Peyer's patch (tissue), 4 donors: ENCODE results near the gene TMEM131L. TPM values are rescaled to one million over a fixed set of nuclear protein-coding genes. Genes with fewer than 3 reads are reported as not detected.

Source experiments
- DNase-seq, 3 donors: peaks; one replicate each; pipeline ENCODE4 v3.0.0-alpha.2; 2017 to 2019
- H3K27ac ChIP-seq, 4 donors: fragments of 200-600 bp; sonication (generic); one replicate each; pipeline ENCODE4 v1.5.1; 2016 to 2019
- H3K27me3 ChIP-seq, 2 donors: fragments of 200-600 bp; sonication (generic); one replicate each; pipeline ENCODE4 v1.5.1; 2019
- H3K36me3 ChIP-seq, 3 donors: fragments of 200-600 bp; sonication (generic); one replicate each; pipeline ENCODE4 v1.5.1; 2016 to 2019
- H3K4me1 ChIP-seq, 4 donors: fragments of 200-600 bp; sonication (generic); one replicate each; pipeline ENCODE4 v1.5.1; 2016 to 2019
- H3K4me3 ChIP-seq, 4 donors: fragments of 200-600 bp; sonication (generic); 1 replicate in 3 of 4; 2 replicates in 1 of 4; pipeline ENCODE4 v1.5.1; 2016 to 2019; ENCODE audit warnings: mild to moderate bottlenecking in 1 of 4
- H3K9me3 ChIP-seq, 4 donors: fragments of 200-600 bp; sonication (generic); one replicate each; pipeline ENCODE4 v1.5.1; 2016 to 2019; ENCODE audit warnings: mild to moderate bottlenecking in 1 of 4
- POLR2A ChIP-seq, 2 donors: fragments of 450-650 bp; IDR thresholded peaks; one replicate each; pipeline ENCODE4 v1.5.1; 2017; ENCODE audit warnings: antibody characterized with exemption in 2 of 2, mild to moderate bottlenecking in 2 of 2, moderate library complexity in 2 of 2
- total RNA-seq, 4 donors: library from RNA; depleted of rRNA; stranded (reverse); fragments of >200 nt; gene quantifications; one replicate each; pipeline ENCODE4 v1.1.0, GENCODE V29; 2016
- TF ChIP-seq, protein P1 (sequence below), 6 experiments: fragments of 450-650 bp in 4 of 6; fragments of 200-600 bp in 2 of 6; sonication (generic) in 1 of 6; IDR thresholded peaks; one replicate each; pipeline ENCODE4 v1.5.1; 2017 to 2019; ENCODE audit warnings: antibody characterized with exemption in 6 of 6, mild to moderate bottlenecking in 3 of 6, moderate library complexity in 1 of 6

The TMEM131L gene
- total RNA-seq, 4 donors from 2014 or later: 5.2 to 54.5 (median 7.0) TPM

DNA sequence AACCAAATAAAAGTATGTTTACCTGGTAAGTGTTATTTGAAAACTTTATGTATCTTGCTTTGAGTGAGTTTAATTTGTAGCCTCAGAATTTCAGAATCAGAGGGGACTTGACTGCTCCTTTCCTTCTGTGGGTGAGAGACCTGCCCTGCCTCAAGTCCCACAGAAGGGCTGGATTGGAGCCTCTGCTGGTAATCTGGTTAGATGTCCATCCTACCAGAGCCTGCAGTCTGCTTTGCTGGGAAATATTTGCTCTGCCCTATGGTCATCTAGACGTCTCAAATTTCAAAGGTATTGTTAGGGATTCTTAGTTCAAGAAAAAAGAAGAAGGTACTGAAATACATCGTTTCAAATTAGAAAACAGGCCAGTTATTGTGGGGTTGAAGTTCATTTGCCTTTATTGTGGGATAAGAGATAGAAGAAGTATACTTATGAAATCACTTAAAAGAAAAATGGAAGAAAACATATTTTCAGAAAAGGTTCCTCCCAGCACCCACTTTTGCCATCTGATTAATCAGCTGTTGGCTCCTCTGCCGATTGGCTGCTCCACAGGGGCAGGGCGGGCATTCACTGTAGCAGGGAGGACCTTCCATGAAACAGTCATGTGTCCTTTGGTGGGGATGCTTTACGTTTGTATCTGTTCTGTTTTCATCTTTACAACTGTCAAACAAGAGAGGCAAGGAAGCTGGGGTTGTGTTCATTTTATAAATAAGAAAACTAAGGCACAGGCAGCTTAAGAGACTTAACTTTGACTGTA lies 144.6 kb downstream of the TMEM131L start:
- no peaks in the 10 kb centered on the region for H3K4me1 ChIP-seq
- H3K27ac ChIP-seq: no peak overlapping the region
- TF ChIP-seq, protein P1, sequence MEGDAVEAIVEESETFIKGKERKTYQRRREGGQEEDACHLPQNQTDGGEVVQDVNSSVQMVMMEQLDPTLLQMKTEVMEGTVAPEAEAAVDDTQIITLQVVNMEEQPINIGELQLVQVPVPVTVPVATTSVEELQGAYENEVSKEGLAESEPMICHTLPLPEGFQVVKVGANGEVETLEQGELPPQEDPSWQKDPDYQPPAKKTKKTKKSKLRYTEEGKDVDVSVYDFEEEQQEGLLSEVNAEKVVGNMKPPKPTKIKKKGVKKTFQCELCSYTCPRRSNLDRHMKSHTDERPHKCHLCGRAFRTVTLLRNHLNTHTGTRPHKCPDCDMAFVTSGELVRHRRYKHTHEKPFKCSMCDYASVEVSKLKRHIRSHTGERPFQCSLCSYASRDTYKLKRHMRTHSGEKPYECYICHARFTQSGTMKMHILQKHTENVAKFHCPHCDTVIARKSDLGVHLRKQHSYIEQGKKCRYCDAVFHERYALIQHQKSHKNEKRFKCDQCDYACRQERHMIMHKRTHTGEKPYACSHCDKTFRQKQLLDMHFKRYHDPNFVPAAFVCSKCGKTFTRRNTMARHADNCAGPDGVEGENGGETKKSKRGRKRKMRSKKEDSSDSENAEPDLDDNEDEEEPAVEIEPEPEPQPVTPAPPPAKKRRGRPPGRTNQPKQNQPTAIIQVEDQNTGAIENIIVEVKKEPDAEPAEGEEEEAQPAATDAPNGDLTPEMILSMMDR (IDR thresholded peaks at IDR 0.05): no peak
- no peak for TF ChIP-seq POLR2A (IDR thresholded peaks at IDR 0.05)
- DNase-seq: no peak
- H3K4me3 ChIP-seq: no peak overlapping the region
- H3K9me3 ChIP-seq: no peaks in the 10 kb centered on the region
- peaks cover 0 to 15% (median 0%) of the 10 kb centered on the region in 3 donors for H3K36me3 ChIP-seq
- H3K27me3 ChIP-seq: no peaks in the 10 kb centered on the region

DNA sequence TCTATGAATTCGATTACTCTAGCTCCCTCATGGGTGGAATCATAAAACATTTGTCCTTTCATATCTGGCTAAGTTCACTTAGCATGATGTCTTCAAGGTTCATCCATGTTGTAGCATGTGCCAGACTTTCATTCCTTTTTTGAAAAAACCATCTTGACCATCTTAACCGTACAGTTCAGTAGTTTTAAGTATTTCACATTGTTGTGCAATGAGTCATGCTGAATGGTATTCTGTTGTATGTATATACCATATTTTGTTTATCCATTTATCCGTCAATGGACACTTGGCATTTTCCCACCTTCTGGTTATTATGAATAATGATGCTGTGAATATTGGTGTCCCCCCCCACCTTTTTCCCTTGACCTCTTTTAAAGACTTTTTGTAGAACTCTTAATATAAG lies 145.5 kb downstream of the TMEM131L start:
- no peak for DNase-seq
- H3K36me3 ChIP-seq: peaks cover 0 to 11% (median 0%) of the 10 kb centered on the region in 3 donors
- no peaks in the 10 kb centered on the region for H3K27me3 ChIP-seq
- H3K27ac ChIP-seq: no peak overlapping the region
- H3K4me3 ChIP-seq: no peak overlapping the region
- TF ChIP-seq, protein P1 (IDR thresholded peaks at IDR 0.05): no peak
- TF ChIP-seq POLR2A (IDR thresholded peaks at IDR 0.05): no peak
- H3K4me1 ChIP-seq: no peaks in the 10 kb centered on the region
- H3K9me3 ChIP-seq: no peaks in the 10 kb centered on the region

DNA sequence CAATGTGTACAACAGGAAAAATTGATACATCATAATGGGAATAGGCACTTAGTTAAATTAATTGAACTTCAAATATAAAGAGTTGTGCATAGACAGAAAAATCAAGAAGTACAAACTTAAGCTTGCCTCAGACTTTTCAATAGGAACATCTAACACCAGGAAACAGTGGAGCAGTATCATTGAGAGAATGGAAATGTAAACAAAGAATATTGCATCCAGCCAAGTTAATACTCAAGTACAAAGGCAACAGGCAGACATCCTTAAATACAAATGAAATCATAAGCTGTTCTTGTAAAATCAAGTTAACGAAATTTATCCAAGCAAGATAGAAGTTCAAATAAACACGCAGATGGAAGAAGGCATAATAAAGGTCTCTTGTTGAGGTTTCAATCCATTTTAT lies 146.7 kb downstream of the TMEM131L start:
- Histone ChIP-seq H3K4me1 (no peaks in the 10 kb centered on the region), H3K36me3 (peaks cover 0 to 11% (median 0%) of the 10 kb centered on the region in 3 donors), H3K4me3 (no peak overlapping the region), H3K27ac (no peak overlapping the region), H3K9me3 (no peaks in the 10 kb centered on the region), H3K27me3 (no peaks in the 10 kb centered on the region)
- no peak for DNase-seq
- no peak for TF ChIP-seq POLR2A (IDR thresholded peaks at IDR 0.05)
- TF ChIP-seq, protein P1 (IDR thresholded peaks at IDR 0.05): no peak

DNA sequence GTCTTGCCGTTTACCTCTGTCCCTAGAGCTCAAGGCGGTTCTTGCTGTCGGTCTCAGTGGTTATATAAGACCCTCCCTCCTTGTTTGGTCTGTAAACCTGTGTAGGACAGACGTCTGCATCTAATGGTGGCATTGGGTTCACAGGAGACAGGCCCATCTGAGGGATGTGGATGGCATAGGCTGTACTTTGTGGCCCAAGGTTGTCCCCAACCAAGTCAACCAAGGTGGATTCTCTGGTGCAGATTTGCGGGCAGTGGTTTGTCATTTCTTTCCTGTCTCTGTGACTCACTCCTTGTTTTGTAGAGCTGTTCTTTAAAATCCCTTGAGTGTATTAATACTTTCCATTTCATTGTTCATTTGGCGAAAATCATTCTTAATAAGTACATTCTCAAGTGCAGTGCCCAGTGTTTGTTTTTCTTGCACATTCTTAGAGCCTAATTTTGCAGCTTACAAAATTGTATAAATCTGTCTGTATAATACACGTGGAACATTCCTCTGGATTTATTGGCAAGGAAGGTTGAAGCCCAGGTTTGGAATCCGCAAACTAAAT lies 149.9 kb downstream of the TMEM131L start:
- peaks cover 0 to 13% (median 0%) of the 10 kb centered on the region in 3 donors for H3K36me3 ChIP-seq
- TF ChIP-seq, protein P1 (IDR thresholded peaks at IDR 0.05): no peak
- TF ChIP-seq POLR2A (IDR thresholded peaks at IDR 0.05): no peak

DNA sequence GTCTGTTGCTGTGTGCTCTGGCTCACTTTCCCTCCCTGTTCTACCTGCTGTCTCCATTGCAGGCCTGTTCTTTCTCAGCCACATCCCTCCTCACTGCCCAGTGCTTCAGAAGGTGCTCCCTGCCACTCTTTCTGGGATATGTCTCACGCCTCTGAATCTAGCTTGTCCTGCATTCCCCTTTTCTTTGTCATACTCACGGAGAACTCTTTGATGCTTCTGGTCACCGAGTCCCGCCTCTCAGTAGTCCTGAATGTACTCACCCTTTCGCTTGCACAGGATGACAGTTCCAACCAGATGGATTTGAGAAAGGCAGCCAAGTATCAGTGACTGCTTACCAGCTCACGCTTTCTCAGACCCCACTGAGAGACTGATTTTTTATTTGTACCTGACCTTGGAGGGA lies 152.7 kb downstream of the TMEM131L start:
- TF ChIP-seq, protein P1 (IDR thresholded peaks at IDR 0.05): no peak
- TF ChIP-seq POLR2A (IDR thresholded peaks at IDR 0.05): no peak
- no peaks in the 10 kb centered on the region for H3K9me3 ChIP-seq
- no peak overlapping the region for H3K27ac ChIP-seq
- no peak for DNase-seq
- no peaks in the 10 kb centered on the region for H3K4me1 ChIP-seq
- no peaks in the 10 kb centered on the region for H3K27me3 ChIP-seq
- H3K36me3 ChIP-seq: peaks cover 0 to 21% (median 0%) of the 10 kb centered on the region in 3 donors
- no peak overlapping the region for H3K4me3 ChIP-seq

More for the DNA sequence above, 149.9 kb downstream of the TMEM131L start:
- no peak for DNase-seq
- no peak overlapping the region for H3K27ac ChIP-seq
- H3K9me3 ChIP-seq: no peaks in the 10 kb centered on the region
- H3K27me3 ChIP-seq: no peaks in the 10 kb centered on the region
- H3K4me3 ChIP-seq: no peak overlapping the region
- no peaks in the 10 kb centered on the region for H3K4me1 ChIP-seq
